IMR-90 (cell line): ENCODE measurements around the gene ASCL3. TPM values are rescaled to one million over a fixed set of nuclear protein-coding genes. Genes with fewer than 3 reads are reported as not detected.

Experiments used
- ATAC-seq: fragments of 200-7000 bp; cut with Tn5 transposase; 2 replicates; pipeline ENCODE4 v1.9.1; 2020; ENCODE audit warnings: low read depth, mild to moderate bottlenecking, moderate library complexity
- BruUV-seq: library from RNA; stranded (reverse); fragments of 400-500 nt; replicated peaks from 2 replicates; lab custom pipeline; 2021; lab: Mats Ljungman, UMichigan
- CTCF ChIA-PET: fragments of 300-600 bp; formaldehyde crosslinking; extraction: SDS; loops from one replicate; lab custom pipeline; 2021; ENCODE audit warnings: antibody characterized with exemption; lab: Yijun Ruan, JAX
- POLR2A ChIA-PET: fragments of 300-600 bp; sonication (Branson Sonifier 250); formaldehyde crosslinking; loops from one replicate; lab custom pipeline; 2022; ENCODE audit warnings: antibody characterized with exemption; ENCODE audit not compliant: unreplicated experiment; lab: Charles Lee
- DNase-seq: peaks from one replicate; pipeline ENCODE4 v3.0.0; 2013
- H2AFZ ChIP-seq: replicated peaks from 2 replicates; pipeline ENCODE3; 2013; ENCODE audit warnings: low read length, mild to moderate bottlenecking; ENCODE audit not compliant: poor library complexity
- H2AK5ac ChIP-seq: 2 replicates; pipeline ENCODE4 v1.6.1; 2013; ENCODE audit warnings: low read depth, low read length, inconsistent platforms
- H2AK9ac ChIP-seq: replicated peaks from 2 replicates; pipeline ENCODE3; 2013; ENCODE audit warnings: mild to moderate bottlenecking, low read depth, low read length, moderate library complexity; ENCODE audit not compliant: poor library complexity
- H2BK120ac ChIP-seq: 2 replicates; pipeline ENCODE4 v1.6.1; 2013; ENCODE audit warnings: low read depth, low read length, inconsistent platforms
- H2BK15ac ChIP-seq: 3 replicates; pipeline ENCODE4 v1.6.1; 2013; ENCODE audit warnings: low read depth, low read length, inconsistent platforms
- H2BK20ac ChIP-seq: 2 replicates; pipeline ENCODE4 v1.6.1; 2013; ENCODE audit warnings: low read depth, mild to moderate bottlenecking, inconsistent platforms, low read length, moderate library complexity
- H2BK5ac ChIP-seq: 2 replicates; pipeline ENCODE4 v1.6.1; 2013; ENCODE audit warnings: mild to moderate bottlenecking, low read depth, low read length, inconsistent platforms; ENCODE audit not compliant: poor library complexity, severe bottlenecking
- H3K14ac ChIP-seq: replicated peaks from 2 replicates; pipeline ENCODE4 v1.6.1; 2013; ENCODE audit warnings: low read depth, low read length, inconsistent platforms
- H3K18ac ChIP-seq: 2 replicates; pipeline ENCODE4 v1.6.1; 2013; ENCODE audit warnings: low read depth, low read length, control low read depth
- H3K23ac ChIP-seq: 2 replicates; pipeline ENCODE4 v1.6.1; 2013; ENCODE audit warnings: low read depth, low read length, inconsistent platforms
- H3K27ac ChIP-seq: 2 replicates; pipeline ENCODE4 v1.5.1; 2013; ENCODE audit warnings: mild to moderate bottlenecking, control low read depth, low read length; ENCODE audit not compliant: insufficient read depth
- H3K27me3 ChIP-seq: 2 replicates; pipeline ENCODE4 v1.6.1; 2013; ENCODE audit warnings: low read length; ENCODE audit not compliant: control insufficient read depth, insufficient read depth
- H3K36me3 ChIP-seq: 2 replicates; pipeline ENCODE4 v1.6.1; 2013; ENCODE audit warnings: low read length, mixed read lengths; ENCODE audit not compliant: control insufficient read depth, insufficient read depth
- H3K4ac ChIP-seq: 2 replicates; pipeline ENCODE4 v1.6.1; 2013; ENCODE audit warnings: low read depth, low read length, inconsistent platforms
- H3K4me1 ChIP-seq: 2 replicates; pipeline ENCODE4 v1.6.1; 2013; ENCODE audit warnings: low read length, mixed read lengths; ENCODE audit not compliant: control insufficient read depth, insufficient read depth
- H3K4me2 ChIP-seq: 2 replicates; pipeline ENCODE4 v1.6.1; 2013; ENCODE audit warnings: low read depth, mild to moderate bottlenecking, control low read depth, low read length, moderate library complexity
- H3K4me3 ChIP-seq: 2 replicates; pipeline ENCODE4 v1.5.1; 2013; ENCODE audit warnings: low read depth, mild to moderate bottlenecking, control low read depth, low read length, moderate library complexity; ENCODE audit not compliant: insufficient read depth
- H3K56ac ChIP-seq: 2 replicates; pipeline ENCODE4 v1.6.1; 2013; ENCODE audit warnings: low read length, inconsistent platforms; ENCODE audit not compliant: insufficient read depth; ENCODE audit errors: extremely low read depth
- H3K79me1 ChIP-seq, 2 experiments: 2 replicates each; pipeline ENCODE4 v1.6.1; 2013; ENCODE audit warnings: low read length in 2 of 2, inconsistent platforms in 1 of 2, low read depth in 1 of 2
- H3K9ac ChIP-seq: 2 replicates; pipeline ENCODE4 v1.6.1; 2013; ENCODE audit warnings: low read depth, low read length, control low read depth
- H3K9me1 ChIP-seq: 2 replicates; pipeline ENCODE4 v1.6.1; 2013; ENCODE audit warnings: low read length, inconsistent platforms; ENCODE audit not compliant: insufficient read depth
- H3K9me3 ChIP-seq: 2 replicates; pipeline ENCODE4 v1.6.1; 2013; ENCODE audit warnings: low read length; ENCODE audit not compliant: control insufficient read depth, insufficient read depth
- H4K20me1 ChIP-seq: 2 replicates; pipeline ENCODE4 v1.6.1; 2013; ENCODE audit warnings: low read length, inconsistent platforms; ENCODE audit not compliant: insufficient read depth
- H4K5ac ChIP-seq: 2 replicates; pipeline ENCODE4 v1.6.1; 2013; ENCODE audit warnings: mild to moderate bottlenecking, low read depth, low read length, control low read depth
- H4K8ac ChIP-seq, 2 experiments: 2 replicates each; pipeline ENCODE4 v1.6.1; 2013; ENCODE audit warnings: low read depth in 2 of 2, low read length in 2 of 2, control low read depth in 1 of 2, inconsistent platforms in 1 of 2
- H4K91ac ChIP-seq: 2 replicates; pipeline ENCODE4 v1.6.1; 2013; ENCODE audit warnings: low read depth, low read length, inconsistent platforms; ENCODE audit not compliant: insufficient read depth
- CTCF ChIP-seq: conservative IDR thresholded peaks from 2 replicates; pipeline ENCODE4 v1.5.1; 2012; ENCODE audit warnings: mild to moderate bottlenecking, low read depth, low read length, improper control_type of control experiment
- MAFK ChIP-seq: IDR thresholded peaks from 2 replicates; pipeline ENCODE4 v1.6.1; 2012; ENCODE audit warnings: low read depth, low read length, improper control_type of control experiment
- NFE2L2 ChIP-seq: fragments of 150-350 bp; IDR thresholded peaks from 2 replicates; pipeline ENCODE4 v1.6.1; 2016; ENCODE audit warnings: low read depth, mild to moderate bottlenecking, low read length
- RAD21 ChIP-seq: IDR thresholded peaks from 2 replicates; pipeline ENCODE4 v1.6.1; 2012; ENCODE audit warnings: low read length, improper control_type of control experiment
- USF2 ChIP-seq: fragments of 150-350 bp; IDR thresholded peaks from 2 replicates; pipeline ENCODE4 v1.6.1; 2017; ENCODE audit warnings: mild to moderate bottlenecking, antibody characterized with exemption, low read length, low read depth
- WGBS, 2 experiments: methylation state at CpG; one replicate each; pipeline versions ENCODE4 v1.1.5 to v1.1.7; 2013; ENCODE audit warnings: missing lambda C conversion rate in 2 of 2; ENCODE audit not compliant: insufficient read length in 1 of 2; ENCODE audit errors: extremely low coverage in 2 of 2; 5-methylcytosine and 5-hydroxymethylcytosine counted together
- dilution Hi-C: fragments of 300-500 bp; cut with HindIII; formaldehyde crosslinking; loops from one replicate; pipeline ENCODE4 v1.14.3; 2018; ENCODE audit warnings: low sequenced_read_pairs; ENCODE audit not compliant: unreplicated experiment
- in situ Hi-C: fragments of 300-500 bp; cut with MboI; formaldehyde crosslinking; loops from 3 replicates; pipeline ENCODE4 v1.14.3; 2019; ENCODE audit warnings: low sequenced_read_pairs, inconsistent platforms, mixed read lengths
- intact Hi-C: fragments of 100-400 bp; cut with micrococcal nuclease; formaldehyde crosslinking; loops from 2 replicates; pipeline ENCODE4 v1.10.0; 2022
- polyA plus RNA-seq, 3 experiments: library from polyadenylated mRNA; depleted of rRNA; stranded (reverse); fragments of >200 nt; gene quantifications; 2 replicates each; pipeline ENCODE4 v1.2.3, GENCODE V29; 2012; ENCODE audit warnings: low replicate concordance in 1 of 3
- total RNA-seq: library from RNA; depleted of rRNA; stranded (reverse); fragments of >200 nt; gene quantifications from 2 replicates; pipeline ENCODE4 v1.2.3, GENCODE V29; 2012

ASCL3 gene
- total and polyA plus RNA-seq, 2 of the 4 experiments (the other 2 are of a cell fraction): not detected

- TF ChIP-seq CTCF (no peak), MAFK (peak; percentile 31; the same call in 1 of the 2 replicates), USF2 (no peak), NFE2L2 (no peak), RAD21 (no peak)
- peaks cover 5% of the 10 kb centered on the region for H3K9me1 ChIP-seq
- 0 out of 2 replicates have a peak overlapping the region, but pooled peaks have one; percentile 6 for H3K23ac ChIP-seq
- H3K18ac ChIP-seq: no peak overlapping the region
- no peak overlapping the region for H3K4me2 ChIP-seq
- H4K5ac ChIP-seq: no peak overlapping the region
- 0 out of 2 replicates have a peak overlapping the region, but pooled peaks have one; percentile 24 for H3K4ac ChIP-seq
- H3K14ac ChIP-seq: peak overlapping the region; percentile 69; the same call in 1 of the 2 replicates
- DNase-seq (peak; percentile 65), ATAC-seq (peak; percentile 78)
- ChIA-PET CTCF (interaction anchor here (0.5 kb wide), 1 partner anchor 128 kb away, joined by 4 read pairs; no protein-coding TSS in a partner anchor), POLR2A (no interaction called here)
- H3K4me1 ChIP-seq: peaks cover 5% of the 10 kb centered on the region
- H2BK5ac ChIP-seq: no peak overlapping the region
- H2BK15ac ChIP-seq: 0 out of 3 replicates have a peak overlapping the region, but pooled peaks have one; percentile 1
- WGBS, 2 experiments: no CpG with 5 or more reads among the region's 3 CpGs
- H3K9ac ChIP-seq: no peak overlapping the region
- dilution Hi-C loops: no loop called here
- intact Hi-C loops: no loop called here
- H4K8ac ChIP-seq: peak overlapping the region in 1 of 2 experiments; percentile 4; a peak in 1 of 4 replicates
- H3K4me3 ChIP-seq: no peak overlapping the region
- no TSS peak for BruUV-seq
- H3K27me3 ChIP-seq: no peaks in the 10 kb centered on the region
- no peak overlapping the region for H2BK120ac ChIP-seq
- no peak overlapping the region for H3K56ac ChIP-seq
- in situ Hi-C loops: no loop called here
- no peak overlapping the region for H4K91ac ChIP-seq
- no peaks in the 10 kb centered on the region for H3K9me3 ChIP-seq
- H3K36me3 ChIP-seq: peaks cover 3% of the 10 kb centered on the region
- no peak overlapping the region; the same call in 1 of the 2 replicates for H2BK20ac ChIP-seq
- H3K27ac ChIP-seq: no peak overlapping the region
- H2AFZ ChIP-seq: peak overlapping the region; percentile 28
- 0 out of 2 replicates have a peak, but pooled peaks cover 4% of the 10 kb centered on the region for H4K20me1 ChIP-seq
- H3K79me1 ChIP-seq: peaks cover 2 to 13% of the 10 kb centered on the region in 2 experiments; a peak in 1 of 4 replicates
- peak overlapping the region; percentile 31; the same call in 1 of the 2 replicates for H2AK5ac ChIP-seq
- no peak overlapping the region for H2AK9ac ChIP-seq
These were observed 45.8 kb upstream of the ASCL3 start for GRCh38 chr11:8988329-8989234.
